Measurements from ENCODE around the gene ETHE1. TPM values are rescaled to one million over a fixed set of nuclear protein-coding genes. Genes with fewer than 3 reads are reported as not detected.
A peak's percentile ranks its signal among the peaks of the same experiment; 100 is the strongest.

ETHE1 gene
- total RNA-seq, 2 experiments from 2014 or later = 20.2 to 21.7 TPM

GRCh38 chr19:43490759-43491158, 36.2 kb downstream of the ETHE1 start:
- H3K9me3 ChIP-seq (ENCODE audit: control insufficient read depth in 1 of 2, insufficient read depth in 1 of 2, low read length in 2 of 2) = no peaks in the 10 kb centered on the region
- Mint-ChIP-seq H3K4me1 (ENCODE audit: low read depth) (no peaks in the 10 kb centered on the region), H3K4me3 (no peak overlapping the region), H3K36me3 (ENCODE audit: low read depth) (peaks cover 29% of the 10 kb centered on the region), H3K27me3 (no peaks in the 10 kb centered on the region), H3K27ac (no peak overlapping the region), H3K9me3 (no peaks in the 10 kb centered on the region)
- H3K4me1 ChIP-seq (ENCODE audit: insufficient read depth, low read length) = no peaks in the 10 kb centered on the region
- no peak for TF ChIP-seq CTCF (IDR thresholded peaks at IDR 0.05)
- DNase-seq = no peak
- ChIA-PET POLR2A (interaction anchor here (0.8 to 1.7 kb wide), 2 partner anchors 14 to 28 kb away, joined by 4 to 10 read pairs; partner anchors contain the start of gene PHLDB3), CTCF (no interaction called here)
- ATAC-seq (ENCODE audit: poor library complexity) = no peak
- no peak overlapping the region for H3K4me3 ChIP-seq (ENCODE audit: low read length)
- H3K27me3 ChIP-seq (ENCODE audit: control insufficient read depth in 1 of 2, insufficient read depth in 2 of 2, low read length in 2 of 2) = no peaks in the 10 kb centered on the region
- peaks cover 17% of the 10 kb centered on the region for H3K36me3 ChIP-seq (ENCODE audit: insufficient read depth, low read length)
- intact Hi-C loops (cut with DNase I, micrococcal nuclease) = no loop called here
- H3K27ac ChIP-seq (ENCODE audit: low read depth in 1 of 2, low read length in 2 of 2) = no peak overlapping the region

DNA sequence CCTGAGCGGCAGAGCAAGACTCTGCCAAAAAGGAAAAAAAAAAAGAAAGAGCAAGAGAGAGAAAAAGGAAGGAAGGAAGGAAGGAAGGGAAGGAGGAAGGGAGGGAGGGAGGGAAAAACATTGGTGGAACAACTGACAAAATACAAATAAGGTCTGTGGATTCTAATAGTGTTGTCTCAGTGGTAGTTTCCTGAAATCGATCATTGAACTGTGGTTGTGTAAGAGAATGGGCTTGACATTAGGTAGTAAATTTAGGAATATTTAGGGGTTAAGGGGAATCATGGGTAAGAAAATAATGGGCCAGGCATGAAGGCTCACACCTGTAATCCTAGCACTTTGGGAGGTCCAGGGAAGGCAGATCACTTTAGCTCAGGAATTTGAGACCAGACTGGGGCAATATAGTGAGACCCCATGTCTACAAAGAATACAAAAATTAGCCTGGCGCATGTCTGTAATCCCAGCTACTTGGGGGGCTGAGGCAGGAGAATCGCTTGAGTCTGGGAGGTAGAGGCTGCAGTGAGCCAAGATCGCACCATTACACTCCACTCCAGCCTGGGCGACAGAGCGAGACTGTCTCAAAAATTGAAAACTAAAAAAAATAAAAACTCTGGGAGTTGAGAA, 36.9 kb downstream of the ETHE1 start:
- Mint-ChIP-seq H3K4me3 (no peak overlapping the region), H3K9me3 (no peaks in the 10 kb centered on the region), H3K27ac (no peak overlapping the region), H3K4me1 (ENCODE audit: low read depth) (no peaks in the 10 kb centered on the region), H3K27me3 (no peaks in the 10 kb centered on the region), H3K36me3 (ENCODE audit: low read depth) (peaks cover 23% of the 10 kb centered on the region)
- Histone ChIP-seq H3K4me1 (ENCODE audit: insufficient read depth, low read length) (no peaks in the 10 kb centered on the region), H3K36me3 (ENCODE audit: insufficient read depth, low read length) (peaks cover 11% of the 10 kb centered on the region), H3K27me3 (ENCODE audit: control insufficient read depth in 1 of 2, insufficient read depth in 2 of 2, low read length in 2 of 2) (no peaks in the 10 kb centered on the region), H3K4me3 (ENCODE audit: low read length) (no peak overlapping the region), H3K9me3 (ENCODE audit: control insufficient read depth in 1 of 2, insufficient read depth in 1 of 2, low read length in 2 of 2) (no peaks in the 10 kb centered on the region), H3K27ac (ENCODE audit: low read depth in 1 of 2, low read length in 2 of 2) (no peak overlapping the region)
- TF ChIP-seq CTCF (IDR thresholded peaks at IDR 0.05) = no peak
- ATAC-seq (ENCODE audit: poor library complexity) (no peak), DNase-seq (no peak)
- intact Hi-C loops (cut with DNase I, micrococcal nuclease) = no loop called here
- CTCF ChIA-PET = no interaction called here
- POLR2A ChIA-PET = interaction anchor here (1.7 kb wide), 1 partner anchor 14 kb away, joined by 10 read pairs; the partner anchor contains the start of gene PHLDB3

- Mint-ChIP-seq H3K4me3 (no peak overlapping the region), H3K36me3 (ENCODE audit: low read depth) (peaks cover 17% of the 10 kb centered on the region), H3K9me3 (no peaks in the 10 kb centered on the region), H3K4me1 (ENCODE audit: low read depth) (no peaks in the 10 kb centered on the region), H3K27me3 (no peaks in the 10 kb centered on the region), H3K27ac (peak overlapping the region; percentile 17)
- ATAC-seq (ENCODE audit: poor library complexity) = no peak
- Histone ChIP-seq H3K9me3 (ENCODE audit: control insufficient read depth in 1 of 2, insufficient read depth in 1 of 2, low read length in 2 of 2) (no peaks in the 10 kb centered on the region), H3K4me3 (ENCODE audit: low read length) (no peak overlapping the region), H3K36me3 (ENCODE audit: insufficient read depth, low read length) (peaks cover 7% of the 10 kb centered on the region), H3K4me1 (ENCODE audit: insufficient read depth, low read length) (no peaks in the 10 kb centered on the region), H3K27me3 (ENCODE audit: control insufficient read depth in 1 of 2, insufficient read depth in 2 of 2, low read length in 2 of 2) (no peaks in the 10 kb centered on the region), H3K27ac (ENCODE audit: low read depth in 1 of 2, low read length in 2 of 2) (no peak overlapping the region)
- intact Hi-C loops (cut with DNase I, micrococcal nuclease) = no loop called here
- no peak for TF ChIP-seq CTCF (IDR thresholded peaks at IDR 0.05)
- POLR2A ChIA-PET = no interaction called here
- CTCF ChIA-PET = no interaction called here
- no peak for DNase-seq
Observed at GRCh38 chr19:43489310-43489709, 37.7 kb downstream of the ETHE1 start.
